Ishikawa (cell line): ENCODE measurements around the gene SYNDIG1.

Experiments
- CEBPB ChIP-seq: IDR thresholded peaks from 2 replicates; pipeline ENCODE4 v1.6.1; 2012
- CREB1 ChIP-seq: IDR thresholded peaks from 2 replicates; pipeline ENCODE4 v1.6.1; 2012; ENCODE audit warnings: low read depth
- EGR1 ChIP-seq: IDR thresholded peaks from 2 replicates; pipeline ENCODE4 v1.6.1; 2012
- EP300 ChIP-seq: IDR thresholded peaks from 2 replicates; pipeline ENCODE4 v1.6.1; 2012; ENCODE audit warnings: borderline replicate concordance
- FOXM1 ChIP-seq: IDR thresholded peaks from 2 replicates; pipeline ENCODE4 v1.6.1; 2012; ENCODE audit warnings: low read depth, borderline replicate concordance
- NFIC ChIP-seq: IDR thresholded peaks from 2 replicates; pipeline ENCODE4 v1.6.1; 2012
- RAD21 ChIP-seq: IDR thresholded peaks from 2 replicates; pipeline ENCODE4 v1.6.1; 2012; ENCODE audit warnings: low read depth
- TAF1 ChIP-seq: IDR thresholded peaks from 2 replicates; pipeline ENCODE4 v1.6.1; 2012; ENCODE audit warnings: low read depth, mild to moderate bottlenecking
- TCF12 ChIP-seq: IDR thresholded peaks from 2 replicates; pipeline ENCODE4 v1.6.1; 2012; ENCODE audit warnings: low read depth
- TEAD4 ChIP-seq: IDR thresholded peaks from 2 replicates; pipeline ENCODE4 v1.6.1; 2012
- YY1 ChIP-seq: IDR thresholded peaks from 2 replicates; pipeline ENCODE4 v1.6.1; 2012; ENCODE audit warnings: low read depth
- ZBTB7A ChIP-seq: IDR thresholded peaks from 2 replicates; pipeline ENCODE4 v1.6.1; 2012; ENCODE audit warnings: low read depth
- TF ChIP-seq, protein P1 (sequence below): IDR thresholded peaks from 2 replicates; pipeline ENCODE4 v1.6.1; 2012
- TF ChIP-seq, protein P2 (sequence below): IDR thresholded peaks from 2 replicates; pipeline ENCODE4 v1.6.1; 2012; ENCODE audit warnings: low read depth, mild to moderate bottlenecking
- TF ChIP-seq, protein P3 (sequence below): IDR thresholded peaks from 2 replicates; pipeline ENCODE4 v1.6.1; 2012

SYNDIG1 gene

DNA sequence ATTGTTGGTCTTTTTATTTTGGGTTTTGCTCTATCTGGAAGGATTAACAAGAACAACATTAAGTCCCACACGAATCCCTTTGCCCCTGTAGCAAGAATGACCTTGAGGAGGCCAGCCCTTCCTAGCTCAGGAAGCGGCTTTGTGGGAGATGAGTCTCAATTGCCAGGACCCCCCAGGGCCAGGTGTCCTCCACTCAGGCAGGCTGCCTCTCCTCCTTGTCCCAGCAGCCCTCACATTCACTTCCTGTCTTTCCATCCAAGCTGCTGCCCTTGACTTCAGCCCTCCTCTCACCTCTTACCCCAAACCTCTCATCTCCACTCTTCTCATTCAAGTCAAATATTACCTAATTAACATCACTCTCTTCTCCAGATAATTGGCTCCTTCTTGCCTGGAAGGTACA, 22.6 kb upstream of the SYNDIG1 start:
- no peak for TF ChIP-seq RAD21
- TF ChIP-seq, protein P1, sequence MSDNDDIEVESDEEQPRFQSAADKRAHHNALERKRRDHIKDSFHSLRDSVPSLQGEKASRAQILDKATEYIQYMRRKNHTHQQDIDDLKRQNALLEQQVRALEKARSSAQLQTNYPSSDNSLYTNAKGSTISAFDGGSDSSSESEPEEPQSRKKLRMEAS, result no peak
- TF ChIP-seq TEAD4, result no peak
- no peak for TF ChIP-seq CEBPB
- TF ChIP-seq YY1, result no peak
- TF ChIP-seq, protein P2, sequence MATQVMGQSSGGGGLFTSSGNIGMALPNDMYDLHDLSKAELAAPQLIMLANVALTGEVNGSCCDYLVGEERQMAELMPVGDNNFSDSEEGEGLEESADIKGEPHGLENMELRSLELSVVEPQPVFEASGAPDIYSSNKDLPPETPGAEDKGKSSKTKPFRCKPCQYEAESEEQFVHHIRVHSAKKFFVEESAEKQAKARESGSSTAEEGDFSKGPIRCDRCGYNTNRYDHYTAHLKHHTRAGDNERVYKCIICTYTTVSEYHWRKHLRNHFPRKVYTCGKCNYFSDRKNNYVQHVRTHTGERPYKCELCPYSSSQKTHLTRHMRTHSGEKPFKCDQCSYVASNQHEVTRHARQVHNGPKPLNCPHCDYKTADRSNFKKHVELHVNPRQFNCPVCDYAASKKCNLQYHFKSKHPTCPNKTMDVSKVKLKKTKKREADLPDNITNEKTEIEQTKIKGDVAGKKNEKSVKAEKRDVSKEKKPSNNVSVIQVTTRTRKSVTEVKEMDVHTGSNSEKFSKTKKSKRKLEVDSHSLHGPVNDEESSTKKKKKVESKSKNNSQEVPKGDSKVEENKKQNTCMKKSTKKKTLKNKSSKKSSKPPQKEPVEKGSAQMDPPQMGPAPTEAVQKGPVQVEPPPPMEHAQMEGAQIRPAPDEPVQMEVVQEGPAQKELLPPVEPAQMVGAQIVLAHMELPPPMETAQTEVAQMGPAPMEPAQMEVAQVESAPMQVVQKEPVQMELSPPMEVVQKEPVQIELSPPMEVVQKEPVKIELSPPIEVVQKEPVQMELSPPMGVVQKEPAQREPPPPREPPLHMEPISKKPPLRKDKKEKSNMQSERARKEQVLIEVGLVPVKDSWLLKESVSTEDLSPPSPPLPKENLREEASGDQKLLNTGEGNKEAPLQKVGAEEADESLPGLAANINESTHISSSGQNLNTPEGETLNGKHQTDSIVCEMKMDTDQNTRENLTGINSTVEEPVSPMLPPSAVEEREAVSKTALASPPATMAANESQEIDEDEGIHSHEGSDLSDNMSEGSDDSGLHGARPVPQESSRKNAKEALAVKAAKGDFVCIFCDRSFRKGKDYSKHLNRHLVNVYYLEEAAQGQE, result no peak
- TF ChIP-seq EGR1, result no peak
- TF ChIP-seq NFIC, result no peak
- TF ChIP-seq, protein P3, sequence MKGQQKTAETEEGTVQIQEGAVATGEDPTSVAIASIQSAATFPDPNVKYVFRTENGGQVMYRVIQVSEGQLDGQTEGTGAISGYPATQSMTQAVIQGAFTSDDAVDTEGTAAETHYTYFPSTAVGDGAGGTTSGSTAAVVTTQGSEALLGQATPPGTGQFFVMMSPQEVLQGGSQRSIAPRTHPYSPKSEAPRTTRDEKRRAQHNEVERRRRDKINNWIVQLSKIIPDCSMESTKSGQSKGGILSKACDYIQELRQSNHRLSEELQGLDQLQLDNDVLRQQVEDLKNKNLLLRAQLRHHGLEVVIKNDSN, result no peak
- no peak for TF ChIP-seq EP300
- TF ChIP-seq FOXM1, result no peak
- no peak for TF ChIP-seq TCF12
- no peak for TF ChIP-seq CREB1

DNA sequence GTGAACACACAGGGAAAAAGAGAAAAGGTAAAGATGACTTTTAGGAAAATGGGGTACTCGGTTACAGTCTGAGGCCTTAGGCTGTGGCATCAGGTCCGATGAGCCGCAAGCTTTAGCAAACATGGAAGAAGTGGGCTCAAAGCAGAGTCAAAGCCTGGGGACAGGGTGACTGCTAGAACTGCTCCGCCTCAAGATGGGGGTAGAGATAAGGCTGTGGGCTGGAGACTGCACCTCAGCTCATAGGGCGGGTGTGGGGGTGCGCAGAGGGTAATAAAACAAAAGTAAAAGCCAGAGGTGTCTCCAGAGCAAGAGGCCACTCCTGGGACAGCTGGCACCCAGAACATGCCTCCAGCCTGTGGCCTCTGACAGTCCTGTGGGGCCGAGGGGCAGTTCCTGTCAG, 21.3 kb upstream of the SYNDIG1 start:
- no peak for TF ChIP-seq NFIC
- no peak for TF ChIP-seq EP300
- TF ChIP-seq CEBPB, result no peak
- no peak for TF ChIP-seq CREB1
- TF ChIP-seq TCF12, result no peak
- no peak for TF ChIP-seq FOXM1
- TF ChIP-seq TEAD4, result no peak
- TF ChIP-seq ZBTB7A, result no peak
- TF ChIP-seq YY1, result no peak
- no peak for TF ChIP-seq TAF1

DNA sequence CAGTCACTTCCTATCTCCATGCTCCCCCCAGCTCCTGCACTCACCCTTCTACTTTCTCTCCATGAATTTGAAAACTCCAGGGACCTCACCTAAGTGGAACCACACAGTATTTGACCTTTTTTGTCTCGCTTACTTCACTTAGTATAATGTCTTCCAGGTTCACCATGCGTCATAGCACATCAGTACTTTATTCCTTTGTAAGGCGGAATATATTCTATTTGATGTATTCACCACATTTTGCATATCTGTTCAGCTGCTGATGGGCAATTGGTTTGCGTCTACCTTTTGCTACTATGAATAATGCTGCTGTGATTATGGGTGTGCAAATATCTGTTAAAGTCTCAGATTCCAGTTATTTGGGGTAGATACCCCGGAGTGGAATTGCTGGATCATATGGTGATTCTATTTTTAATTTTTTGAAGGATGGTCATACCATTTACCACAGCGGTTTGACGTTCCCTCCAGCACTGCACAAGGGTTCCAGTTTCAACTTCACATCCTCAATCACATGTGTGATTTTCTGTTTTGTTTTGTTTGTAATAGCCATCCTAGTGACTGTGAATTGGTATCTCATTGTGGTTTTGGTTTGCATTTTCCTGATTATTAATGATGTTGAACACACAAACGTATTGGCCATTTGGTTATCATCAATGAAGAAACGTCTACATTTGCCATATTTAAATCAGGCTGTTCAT, 20.3 kb upstream of the SYNDIG1 start:
- no peak for TF ChIP-seq CREB1
- no peak for TF ChIP-seq CEBPB
- TF ChIP-seq EGR1, result no peak
- TF ChIP-seq, protein P1, result no peak

DNA sequence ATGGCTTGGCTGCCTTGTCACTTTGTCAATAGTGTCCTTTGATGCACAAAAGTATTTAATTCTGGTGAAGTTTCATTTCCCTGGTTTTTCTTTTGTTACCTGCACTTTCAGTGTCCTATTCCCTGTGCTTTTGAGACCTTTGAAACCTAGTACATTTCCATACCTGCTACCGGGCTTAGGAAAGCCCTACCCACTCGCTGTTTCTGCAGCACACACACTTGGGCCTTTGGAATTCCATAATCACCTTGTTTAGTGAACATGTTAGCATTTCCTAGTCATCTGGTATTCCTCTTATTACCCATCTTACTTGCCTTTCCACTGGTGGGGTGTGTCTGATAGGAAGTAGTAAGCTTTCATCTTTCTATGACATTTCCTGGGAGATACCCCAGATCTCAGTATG, 19.3 kb upstream of the SYNDIG1 start:
- TF ChIP-seq TCF12, result no peak
- TF ChIP-seq FOXM1, result no peak
- TF ChIP-seq, protein P2, result no peak

DNA sequence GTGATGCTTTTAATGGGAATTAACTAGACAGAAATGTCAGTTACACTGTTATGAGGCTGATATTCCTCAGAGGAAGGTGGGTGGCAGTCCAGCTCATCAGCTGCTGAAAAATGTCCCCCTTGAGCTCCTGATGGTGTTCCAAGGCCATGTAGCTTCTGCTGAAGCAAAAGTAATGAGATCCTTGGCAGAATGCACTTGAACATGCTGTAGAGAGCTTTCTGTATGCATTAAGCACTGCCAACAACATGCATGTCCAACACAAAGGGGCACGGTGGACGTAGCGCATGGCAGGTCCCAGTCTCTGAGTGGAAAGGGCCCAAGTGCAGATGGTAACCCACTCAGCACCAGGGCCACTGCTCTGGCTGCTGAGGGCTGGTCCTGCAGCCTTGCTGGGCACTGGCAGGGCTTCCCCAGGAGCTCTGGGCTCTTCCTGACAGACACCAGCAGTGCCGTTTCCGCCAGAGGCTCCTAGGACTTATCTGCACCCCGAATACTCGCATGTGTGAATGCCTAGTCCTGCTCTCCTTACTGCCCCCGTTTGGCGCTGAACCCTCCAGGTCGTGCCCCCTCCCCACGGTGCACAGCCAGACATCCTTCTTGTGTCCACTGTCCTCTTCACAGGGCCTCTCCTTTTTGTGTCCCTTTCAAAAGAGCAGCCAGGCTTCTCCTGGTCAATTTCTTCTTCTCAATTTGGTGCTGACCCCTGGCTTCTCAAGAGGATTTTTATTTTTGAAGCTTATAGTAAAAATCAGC, 18.6 kb upstream of the SYNDIG1 start:
- no peak for TF ChIP-seq TCF12
- TF ChIP-seq, protein P2, result no peak
- TF ChIP-seq EP300, result no peak
- no peak for TF ChIP-seq YY1
- no peak for TF ChIP-seq EGR1
- TF ChIP-seq, protein P1, result no peak
- no peak for TF ChIP-seq ZBTB7A
- no peak for TF ChIP-seq RAD21
- no peak for TF ChIP-seq FOXM1
